ENCODE results near the gene CNTN5. TPM values are rescaled to one million over a fixed set of nuclear protein-coding genes. Genes with fewer than 3 reads are reported as not detected.
A peak's percentile ranks its signal among the peaks of the same experiment; 100 is the strongest.

Gene CNTN5
- total and polyA plus RNA-seq, 2 experiments from 2014 or later: 9.6 to 10.6 TPM

DNA sequence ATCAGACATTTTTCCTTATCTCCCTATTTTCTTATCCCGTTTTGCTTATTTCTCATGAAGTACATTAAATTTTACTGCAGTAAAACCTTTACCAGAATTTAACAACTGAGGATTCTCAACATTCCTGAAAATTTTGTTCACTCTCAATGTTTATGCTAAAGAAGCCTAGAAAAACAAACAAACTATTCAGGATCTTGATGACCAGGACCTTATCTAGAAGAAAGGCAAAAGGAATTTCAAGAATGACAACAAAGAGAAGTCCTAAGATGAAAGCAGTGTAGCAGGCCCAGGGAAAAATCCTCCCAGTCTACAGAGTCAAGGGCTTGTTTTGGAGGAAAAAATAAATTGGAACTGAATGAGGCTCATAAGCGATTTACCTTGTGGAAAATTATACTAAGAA lies 1383.1 kb downstream of the CNTN5 start:
- Histone ChIP-seq H3K4me3 (no peak overlapping the region), H3K9me3 (ENCODE audit: low read depth) (no peaks in the 10 kb centered on the region), H3K36me3 (replicated peaks; ENCODE audit: insufficient read depth, low read depth) (no peaks in the 10 kb centered on the region), H3K27me3 (no peaks in the 10 kb centered on the region), H2AFZ (no peak overlapping the region), H3K4me2 (peak overlapping the region; percentile 18), H3K79me2 (no peaks in the 10 kb centered on the region), H3K27ac (no peak overlapping the region), H3K4me1 (ENCODE audit: insufficient read depth) (no peaks in the 10 kb centered on the region), H4K20me1 (ENCODE audit: insufficient read depth, poor library complexity, severe bottlenecking) (no peaks in the 10 kb centered on the region), H3K9me2 (replicated peaks; ENCODE audit: insufficient read depth) (no peaks in the 10 kb centered on the region)
- 22% methylated on average over 2 of the region's 2 CpGs for WGBS (ENCODE audit: low lambda C conversion rate, missing lambda C conversion rate)
- no peak for DNase-seq (ENCODE audit: low spot score)
- no peak for TF ChIP-seq EZH2 (IDR thresholded peaks at IDR 0.05; ENCODE audit: borderline replicate concordance)
- TF ChIP-seq, protein P1, sequence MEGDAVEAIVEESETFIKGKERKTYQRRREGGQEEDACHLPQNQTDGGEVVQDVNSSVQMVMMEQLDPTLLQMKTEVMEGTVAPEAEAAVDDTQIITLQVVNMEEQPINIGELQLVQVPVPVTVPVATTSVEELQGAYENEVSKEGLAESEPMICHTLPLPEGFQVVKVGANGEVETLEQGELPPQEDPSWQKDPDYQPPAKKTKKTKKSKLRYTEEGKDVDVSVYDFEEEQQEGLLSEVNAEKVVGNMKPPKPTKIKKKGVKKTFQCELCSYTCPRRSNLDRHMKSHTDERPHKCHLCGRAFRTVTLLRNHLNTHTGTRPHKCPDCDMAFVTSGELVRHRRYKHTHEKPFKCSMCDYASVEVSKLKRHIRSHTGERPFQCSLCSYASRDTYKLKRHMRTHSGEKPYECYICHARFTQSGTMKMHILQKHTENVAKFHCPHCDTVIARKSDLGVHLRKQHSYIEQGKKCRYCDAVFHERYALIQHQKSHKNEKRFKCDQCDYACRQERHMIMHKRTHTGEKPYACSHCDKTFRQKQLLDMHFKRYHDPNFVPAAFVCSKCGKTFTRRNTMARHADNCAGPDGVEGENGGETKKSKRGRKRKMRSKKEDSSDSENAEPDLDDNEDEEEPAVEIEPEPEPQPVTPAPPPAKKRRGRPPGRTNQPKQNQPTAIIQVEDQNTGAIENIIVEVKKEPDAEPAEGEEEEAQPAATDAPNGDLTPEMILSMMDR (IDR thresholded peaks at IDR 0.05; ENCODE audit: poor library complexity): no peak

DNA sequence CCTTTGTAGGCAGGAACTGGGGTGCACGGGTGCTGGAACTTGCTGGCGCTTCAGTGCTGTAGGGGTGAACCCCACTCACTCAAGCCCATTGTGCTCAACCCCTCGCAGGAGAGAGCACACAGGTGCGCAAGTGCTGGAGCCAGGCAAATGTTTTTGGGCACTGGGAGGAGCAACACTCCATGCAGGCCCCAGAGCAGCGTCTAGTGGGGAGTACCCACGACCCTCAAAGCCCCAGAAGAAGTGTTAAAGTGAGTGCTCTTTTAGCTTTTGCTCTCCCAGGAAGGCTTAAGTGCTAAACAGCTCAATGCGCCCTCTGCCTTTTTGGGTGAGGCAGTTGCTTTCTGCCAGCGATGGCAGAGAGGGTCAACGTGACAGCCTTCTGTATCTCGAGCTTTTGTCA lies 1384.2 kb downstream of the CNTN5 start:
- H3K9me2 ChIP-seq (replicated peaks; ENCODE audit: insufficient read depth): no peaks in the 10 kb centered on the region
- H3K27ac ChIP-seq: no peak overlapping the region
- no peaks in the 10 kb centered on the region for H3K79me2 ChIP-seq
- no peak for DNase-seq (ENCODE audit: low spot score)
- TF ChIP-seq, protein P1 (IDR thresholded peaks at IDR 0.05; ENCODE audit: poor library complexity): no peak
- H3K4me1 ChIP-seq (ENCODE audit: insufficient read depth): no peaks in the 10 kb centered on the region
- no peak overlapping the region for H2AFZ ChIP-seq
- no peaks in the 10 kb centered on the region for H3K9me3 ChIP-seq (ENCODE audit: low read depth)
- H3K27me3 ChIP-seq: no peaks in the 10 kb centered on the region
- no peaks in the 10 kb centered on the region for H3K36me3 ChIP-seq (replicated peaks; ENCODE audit: insufficient read depth, low read depth)
- H4K20me1 ChIP-seq (ENCODE audit: insufficient read depth, poor library complexity, severe bottlenecking): no peaks in the 10 kb centered on the region
- WGBS (ENCODE audit: low lambda C conversion rate, missing lambda C conversion rate): 88% methylated on average over 10 of the region's 10 CpGs
- no peak overlapping the region for H3K4me2 ChIP-seq
- no peak overlapping the region for H3K4me3 ChIP-seq

All from hepatocyte (in vitro differentiated cells).